NB4 (cell line): ENCODE measurements around the gene MDN1.

Experiments used
- CTCF ChIP-seq: IDR thresholded peaks from one replicate; pipeline ENCODE4 v1.5.1; 2012; ENCODE audit warnings: low read depth, low read length
- MAX ChIP-seq: IDR thresholded peaks from 2 replicates; pipeline ENCODE4 v1.6.1; 2011; ENCODE audit warnings: low read depth, low read length
- MYC ChIP-seq: IDR thresholded peaks from 2 replicates; pipeline ENCODE4 v1.6.1; 2011; ENCODE audit warnings: low read depth, low read length
- POLR2A ChIP-seq: IDR thresholded peaks from 2 replicates; pipeline ENCODE4 v1.6.1; 2011; ENCODE audit warnings: mild to moderate bottlenecking; ENCODE audit not compliant: insufficient read length; ENCODE audit errors: extremely low read depth

- TF ChIP-seq CTCF (no peak), POLR2A (no peak), MAX (no peak), MYC (no peak)
These were observed 25.3 kb downstream of the MDN1 start for GRCh38 chr6:89794324-89794723.
